Lower leg skin (tissue), 4 donors: ENCODE measurements around the gene SMIM13. TPM values are rescaled to one million over a fixed set of nuclear protein-coding genes. Genes with fewer than 3 reads are reported as not detected.

Experiments used
- DNase-seq, 2 donors: peaks; one replicate each; pipeline ENCODE4 v3.0.0-alpha.2; 2019; ENCODE audit warnings: low spot score in 2 of 2
- H3K4me3 ChIP-seq: fragments of 200-600 bp; sonication (generic); 2 replicates; pipeline ENCODE4 v1.5.1; 2017; ENCODE audit warnings: mild to moderate bottlenecking, low read depth; ENCODE audit not compliant: poor library complexity, severe bottlenecking
- POLR2A ChIP-seq, 2 donors: fragments of 450-650 bp; IDR thresholded peaks; one replicate each; pipeline ENCODE4 v1.6.1; 2016 to 2017; ENCODE audit warnings: antibody characterized with exemption in 2 of 2, mild to moderate bottlenecking in 1 of 2, moderate library complexity in 1 of 2
- WGBS, 2 donors: methylation state at CpG; one replicate each; pipeline ENCODE4 v1.1.5; 2018; 5-methylcytosine and 5-hydroxymethylcytosine counted together
- intact Hi-C: fragments of 100-400 bp; cut with DNase I; formaldehyde crosslinking; loops from one replicate; pipeline ENCODE4 v1.15.0; 2023; ENCODE audit warnings: low total_unique reads
- total RNA-seq, 4 donors: library from RNA; depleted of rRNA; stranded (reverse); fragments of >200 nt; gene quantifications; one replicate each; pipeline ENCODE4 v1.1.0, GENCODE V29; 2016
- TF ChIP-seq, protein P1 (sequence below), 3 donors: fragments of 450-650 bp; IDR thresholded peaks; one replicate each; pipeline ENCODE4 v1.5.1; 2016; ENCODE audit warnings: antibody characterized with exemption in 3 of 3, mild to moderate bottlenecking in 3 of 3, moderate library complexity in 2 of 3

SMIM13 gene
- total RNA-seq, 4 donors from 2014 or later = 7.6 to 13.9 (median 10.2) TPM

DNA sequence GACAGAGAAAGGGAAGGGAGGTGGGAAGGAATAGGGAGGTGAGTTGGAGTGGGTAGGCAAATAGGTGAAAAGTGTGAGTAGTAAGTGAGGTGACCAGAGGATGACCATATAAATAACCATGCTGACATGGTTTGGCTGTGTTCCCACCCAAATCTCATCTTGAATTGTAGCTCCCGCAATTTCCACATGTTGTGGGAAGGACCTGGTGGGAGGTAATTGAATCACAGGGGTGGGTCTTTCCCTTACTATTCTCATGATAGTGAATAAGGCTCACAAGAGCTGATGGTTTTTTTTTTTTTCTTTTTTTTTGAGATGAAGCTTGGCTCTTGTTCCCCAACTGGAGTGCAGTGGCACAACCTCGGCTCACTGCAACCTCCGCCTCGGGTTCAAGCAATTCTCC lies 21.5 kb upstream of the SMIM13 start:
- 94 to 97% methylated on average over 4 of the region's 4 CpGs for WGBS, 2 donors
- DNase-seq = no peak
- intact Hi-C loops = no loop called here
- no peak overlapping the region for H3K4me3 ChIP-seq
- TF ChIP-seq POLR2A (IDR thresholded peaks at IDR 0.05) = no peak
- TF ChIP-seq, protein P1, sequence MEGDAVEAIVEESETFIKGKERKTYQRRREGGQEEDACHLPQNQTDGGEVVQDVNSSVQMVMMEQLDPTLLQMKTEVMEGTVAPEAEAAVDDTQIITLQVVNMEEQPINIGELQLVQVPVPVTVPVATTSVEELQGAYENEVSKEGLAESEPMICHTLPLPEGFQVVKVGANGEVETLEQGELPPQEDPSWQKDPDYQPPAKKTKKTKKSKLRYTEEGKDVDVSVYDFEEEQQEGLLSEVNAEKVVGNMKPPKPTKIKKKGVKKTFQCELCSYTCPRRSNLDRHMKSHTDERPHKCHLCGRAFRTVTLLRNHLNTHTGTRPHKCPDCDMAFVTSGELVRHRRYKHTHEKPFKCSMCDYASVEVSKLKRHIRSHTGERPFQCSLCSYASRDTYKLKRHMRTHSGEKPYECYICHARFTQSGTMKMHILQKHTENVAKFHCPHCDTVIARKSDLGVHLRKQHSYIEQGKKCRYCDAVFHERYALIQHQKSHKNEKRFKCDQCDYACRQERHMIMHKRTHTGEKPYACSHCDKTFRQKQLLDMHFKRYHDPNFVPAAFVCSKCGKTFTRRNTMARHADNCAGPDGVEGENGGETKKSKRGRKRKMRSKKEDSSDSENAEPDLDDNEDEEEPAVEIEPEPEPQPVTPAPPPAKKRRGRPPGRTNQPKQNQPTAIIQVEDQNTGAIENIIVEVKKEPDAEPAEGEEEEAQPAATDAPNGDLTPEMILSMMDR (IDR thresholded peaks at IDR 0.05) = no peak

DNA sequence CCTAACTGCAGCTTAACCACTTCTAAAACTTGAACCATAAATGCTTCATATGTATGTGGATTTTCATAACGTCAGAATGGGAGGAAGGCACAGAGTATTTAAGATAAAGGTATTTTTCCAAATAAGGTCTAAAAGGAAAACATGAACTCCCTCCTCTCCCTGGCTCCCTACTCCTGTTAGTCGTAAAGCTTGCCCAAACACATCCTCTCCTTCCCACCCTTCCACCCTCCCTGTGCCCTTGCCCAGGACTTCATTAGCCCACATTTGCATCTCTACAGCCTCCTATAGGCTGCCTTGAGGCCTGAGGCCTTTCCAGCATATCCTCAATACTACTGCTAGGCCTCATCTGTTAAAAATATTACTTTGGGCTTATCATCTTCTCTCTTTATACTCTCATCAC lies 17.1 kb upstream of the SMIM13 start:
- WGBS, 2 donors = 46 to 47% methylated on average over 2 of the region's 2 CpGs
- intact Hi-C loops = no loop called here

DNA sequence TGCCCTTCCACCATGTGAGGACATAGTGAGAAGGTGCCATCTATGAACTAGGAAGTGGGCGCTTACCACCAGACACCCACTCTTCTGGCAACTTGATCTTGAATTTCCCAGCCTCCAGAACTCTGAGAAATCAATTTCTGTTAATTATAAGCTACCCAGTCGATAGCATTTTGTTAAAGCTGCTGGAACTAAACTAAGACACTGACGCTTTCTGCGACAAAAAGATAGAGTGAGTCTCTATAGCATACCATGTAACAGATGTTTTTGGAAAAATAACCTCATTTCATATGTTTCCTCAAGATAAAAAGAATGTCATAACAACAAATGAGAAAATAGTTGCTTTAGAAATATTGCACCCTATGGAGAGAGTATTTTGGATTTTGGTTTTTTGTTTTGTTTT lies 15.4 kb upstream of the SMIM13 start:
- intact Hi-C loops = no loop called here
- H3K4me3 ChIP-seq = no peak overlapping the region
- no peak for TF ChIP-seq POLR2A (IDR thresholded peaks at IDR 0.05)
- TF ChIP-seq, protein P1 (IDR thresholded peaks at IDR 0.05) = no peak
- no peak for DNase-seq
- WGBS, 2 donors = 90 to 93% methylated on average over 4 of the region's 4 CpGs

More for the DNA sequence above, 17.1 kb upstream of the SMIM13 start:
- H3K4me3 ChIP-seq = no peak overlapping the region
- TF ChIP-seq POLR2A (IDR thresholded peaks at IDR 0.05) = no peak
- TF ChIP-seq, protein P1 (IDR thresholded peaks at IDR 0.05) = no peak
- DNase-seq = no peak

DNA sequence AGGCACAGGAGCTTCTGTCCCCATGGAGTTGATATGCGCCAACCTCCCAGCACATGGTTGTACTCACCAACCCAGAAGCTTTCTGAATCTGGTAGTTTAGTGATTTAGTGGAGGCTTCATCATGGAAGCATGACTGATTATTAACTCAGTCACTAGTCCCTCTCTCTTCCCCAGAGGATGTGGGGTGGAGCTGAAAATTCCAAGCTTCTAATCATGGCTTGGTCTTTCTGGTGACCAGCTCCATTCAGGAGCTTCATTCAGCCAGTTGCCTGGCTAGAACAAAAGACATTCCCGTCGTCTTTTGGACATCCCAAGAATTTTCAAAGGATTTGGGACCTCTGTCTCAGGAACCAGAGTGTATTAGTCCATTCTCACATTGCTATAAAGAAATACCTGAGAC lies 13.3 kb upstream of the SMIM13 start:
- H3K4me3 ChIP-seq = no peak overlapping the region
- TF ChIP-seq POLR2A (IDR thresholded peaks at IDR 0.05) = no peak
- TF ChIP-seq, protein P1 (IDR thresholded peaks at IDR 0.05) = no peak
- 60 to 72% methylated on average over 3 of the region's 3 CpGs for WGBS, 2 donors
- DNase-seq = no peak
- intact Hi-C loops = no loop called here

DNA sequence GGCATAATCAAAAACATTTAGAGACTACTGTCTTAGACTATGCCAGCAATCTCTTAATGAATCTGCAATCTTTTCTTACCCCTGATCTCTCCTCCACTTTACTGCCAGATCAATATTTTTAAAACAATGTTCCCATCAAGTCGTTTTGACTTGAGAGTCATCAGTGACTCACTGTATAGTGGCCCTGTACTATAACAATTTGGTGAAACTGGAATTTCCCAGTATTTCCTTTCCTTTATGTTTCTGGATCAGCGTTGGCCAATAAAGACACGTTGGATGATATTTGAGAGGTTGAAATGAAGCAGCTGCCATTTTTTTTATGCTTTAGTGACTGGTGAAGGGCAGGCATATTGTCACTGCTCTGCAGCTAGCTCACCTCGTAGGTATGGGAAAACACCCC lies 10.1 kb upstream of the SMIM13 start:
- WGBS, 2 donors = 75 to 77% methylated on average over 4 of the region's 4 CpGs
- no peak overlapping the region for H3K4me3 ChIP-seq
- TF ChIP-seq, protein P1 (IDR thresholded peaks at IDR 0.05) = no peak
- TF ChIP-seq POLR2A (IDR thresholded peaks at IDR 0.05) = no peak
- DNase-seq = no peak
- intact Hi-C loops = no loop called here

DNA sequence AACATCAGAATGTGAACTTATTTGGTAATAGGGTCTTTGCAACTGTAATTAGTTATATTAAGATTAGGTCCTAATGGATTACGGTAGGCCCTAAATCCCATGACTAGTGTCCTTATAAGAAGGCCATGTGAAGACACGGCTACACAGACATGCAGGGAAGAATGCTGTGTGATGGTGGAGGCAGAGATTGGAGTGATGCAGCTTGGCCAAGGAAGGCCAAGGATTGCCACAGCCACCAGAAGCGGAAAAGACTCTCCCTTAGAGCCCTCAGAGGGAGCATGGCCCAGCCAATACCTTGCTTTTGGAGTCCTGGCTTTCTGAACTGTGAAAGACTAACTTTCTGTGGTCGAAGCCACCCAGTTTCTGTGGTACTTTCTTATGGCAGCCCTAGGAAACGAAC lies 9.7 kb upstream of the SMIM13 start:
- 95 to 99% methylated on average over 5 of the region's 5 CpGs for WGBS, 2 donors
- TF ChIP-seq POLR2A (IDR thresholded peaks at IDR 0.05) = no peak
- TF ChIP-seq, protein P1 (IDR thresholded peaks at IDR 0.05) = no peak
- intact Hi-C loops = no loop called here
- DNase-seq = no peak
- H3K4me3 ChIP-seq = no peak overlapping the region
